HG03045 (cell line): Measurements from ENCODE around the gene RAB3B.
"Not testable (repeated sequence)": the region's sequence is repeated elsewhere in the genome, so short reads cannot be mapped to it uniquely, and the experiment has no call there.

ENCODE experiments used
- ATAC-seq: cut with Tn5 transposase; IDR thresholded peaks from one replicate; pipeline ENCODE4 v1.9.1; 2021; ENCODE audit warnings: mild to moderate bottlenecking, moderate library complexity; ENCODE audit not compliant: unreplicated experiment

RAB3B gene

GRCh38 chr1:51989582-51990477 is 670 bp downstream of the RAB3B start:
- no peak for ATAC-seq

- no peak for ATAC-seq
These were observed 2.2 kb downstream of the RAB3B start for GRCh38 chr1:51988254-51988653.

DNA sequence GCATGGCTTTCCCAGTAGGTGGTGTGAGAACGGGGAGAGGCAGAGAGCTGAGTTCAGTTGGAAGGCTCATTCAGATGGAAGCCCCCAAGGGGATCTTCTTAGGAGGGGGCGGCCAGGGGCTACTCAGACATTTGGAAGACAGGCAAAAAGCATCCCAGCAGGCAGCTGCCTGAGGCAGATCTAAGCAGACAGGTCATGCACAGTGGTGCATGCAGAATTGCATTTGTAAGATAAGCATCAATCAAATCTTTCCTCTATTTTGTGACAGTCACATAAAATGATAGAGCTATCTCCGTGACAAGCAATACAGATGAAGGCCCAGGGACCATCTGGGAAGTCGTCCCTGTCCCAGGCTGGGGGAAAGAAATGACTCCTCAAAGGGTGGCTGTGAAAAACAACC is 3.8 kb downstream of the RAB3B start:
- no peak for ATAC-seq

GRCh38 chr1:51982161-51982560 is 8.3 kb downstream of the RAB3B start:
- no peak for ATAC-seq

GRCh38 chr1:51981555-51981954 is 8.9 kb downstream of the RAB3B start:
- ATAC-seq = no peak

GRCh38 chr1:51978099-51978498 is 12.4 kb downstream of the RAB3B start:
- ATAC-seq = no peak

DNA sequence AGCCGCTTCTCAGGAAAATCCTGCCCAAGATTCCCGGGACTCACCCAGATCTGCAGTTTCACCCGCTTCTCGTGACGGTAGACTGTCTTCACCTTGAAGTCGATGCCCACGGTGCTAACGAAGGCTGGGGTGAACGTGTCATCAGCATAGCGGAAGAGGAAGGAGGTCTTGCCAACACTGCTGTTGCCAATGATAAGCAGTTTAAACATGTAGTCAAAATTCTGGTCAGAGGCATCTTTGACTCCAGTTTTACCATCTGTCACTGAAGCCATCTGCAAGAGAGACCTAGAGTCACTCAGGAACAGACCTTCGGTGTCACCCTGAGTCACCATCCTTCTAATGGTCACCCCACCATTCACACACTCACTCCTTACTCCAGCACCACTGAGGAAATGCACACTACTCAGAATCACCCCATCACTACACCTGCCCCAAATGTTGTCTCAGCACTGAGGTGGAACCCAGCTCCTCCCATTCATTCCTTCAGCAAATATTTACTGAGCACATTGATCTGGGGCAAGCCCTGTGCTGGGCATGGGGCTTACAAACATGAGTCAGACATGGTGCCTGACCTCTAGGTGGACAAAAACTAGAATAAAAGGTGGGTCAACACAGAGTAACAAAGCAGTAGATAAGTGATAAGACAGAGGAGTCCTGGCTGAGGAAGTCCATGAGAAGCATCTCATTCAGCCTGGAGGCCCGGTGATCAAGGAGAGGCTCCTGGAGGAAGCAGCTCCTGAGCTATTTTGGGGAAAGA is 13.5 kb downstream of the RAB3B start:
- ATAC-seq = no peak

GRCh38 chr1:51973587-51974474 is 16.7 kb downstream of the RAB3B start:
- no peak for ATAC-seq

DNA sequence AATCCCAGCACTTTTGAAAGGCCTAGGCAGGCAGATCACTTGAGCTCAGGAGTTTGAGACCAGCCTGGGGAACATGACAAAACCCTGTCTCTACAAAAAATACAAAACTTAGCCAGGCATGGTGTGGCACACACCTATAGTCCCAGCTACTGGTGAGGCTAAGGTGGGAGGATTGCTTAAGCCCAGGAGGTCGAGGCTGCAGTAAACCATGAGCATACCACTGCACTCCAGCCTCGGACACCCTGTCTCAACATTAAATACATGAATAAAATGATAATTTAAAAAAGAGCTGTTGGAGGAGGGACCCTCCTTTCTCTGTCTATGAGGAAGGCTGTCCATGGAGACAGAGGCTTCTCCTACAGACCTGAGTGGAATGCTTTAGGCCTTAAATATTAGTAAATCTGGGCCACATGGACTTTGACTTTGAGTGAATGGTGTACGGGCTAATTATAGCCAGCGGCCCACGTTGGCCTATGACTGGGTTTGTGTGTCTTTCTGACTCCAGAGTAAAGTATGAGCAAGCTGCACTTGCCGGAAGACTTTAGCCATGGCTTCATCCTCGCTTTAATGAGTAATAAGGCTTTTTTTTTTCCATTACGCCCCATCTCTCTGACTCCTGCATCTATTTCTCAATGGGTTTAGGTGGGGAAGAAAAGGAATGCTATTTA is 21.3 kb downstream of the RAB3B start:
- no peak for ATAC-seq

GRCh38 chr1:51968632-51969031 is 21.9 kb downstream of the RAB3B start:
- ATAC-seq = no peak

DNA sequence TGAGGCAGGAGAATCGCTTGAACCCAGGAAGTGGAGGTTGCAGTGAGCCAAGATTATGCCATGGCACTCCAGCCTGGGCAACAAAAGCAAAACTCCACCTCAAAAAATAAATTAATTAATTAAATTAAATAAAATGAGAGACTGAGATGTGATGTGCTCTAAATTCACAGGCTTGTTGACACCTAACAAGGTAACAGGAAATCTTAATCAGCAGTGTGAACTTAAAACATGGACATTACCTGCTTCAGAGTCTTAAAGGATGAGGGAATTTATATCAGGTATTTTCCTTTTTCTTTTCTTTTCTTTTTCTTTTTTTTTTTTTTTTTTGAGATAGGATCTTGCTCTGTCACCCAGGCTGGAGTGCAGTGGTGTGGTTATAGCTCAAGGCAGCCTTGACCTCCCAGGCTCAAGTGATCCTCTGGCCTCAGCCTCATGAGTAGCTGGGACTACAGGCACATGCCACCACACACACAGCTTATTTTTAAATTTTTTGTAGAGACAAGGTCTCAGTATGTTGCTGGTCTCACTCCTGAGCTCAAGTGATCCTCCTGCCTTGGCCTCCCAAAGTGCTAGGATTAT is 23.2 kb downstream of the RAB3B start:
- not testable (repeated sequence) for ATAC-seq

DNA sequence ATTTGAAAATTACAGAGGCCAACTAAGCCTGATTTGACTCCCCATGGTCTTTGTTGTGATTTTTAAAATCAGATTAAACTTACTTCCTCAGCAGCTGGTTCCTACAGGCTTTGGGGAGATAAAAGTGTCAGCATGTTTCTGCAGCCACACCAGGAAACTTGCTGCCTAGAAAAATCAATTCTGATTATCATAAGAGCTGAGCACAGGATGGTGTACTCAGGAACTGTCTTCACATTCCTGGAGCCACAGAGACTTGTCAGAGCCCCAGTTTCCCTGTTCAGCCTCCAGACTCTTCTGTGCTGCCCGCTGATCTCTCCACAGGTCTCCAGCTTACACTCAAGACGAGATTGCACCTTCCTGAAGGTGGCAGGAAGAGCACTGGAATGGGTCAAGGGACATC is 23.9 kb downstream of the RAB3B start:
- no peak for ATAC-seq

- ATAC-seq = no peak
These were observed 26.2 kb downstream of the RAB3B start for GRCh38 chr1:51964309-51964696.

DNA sequence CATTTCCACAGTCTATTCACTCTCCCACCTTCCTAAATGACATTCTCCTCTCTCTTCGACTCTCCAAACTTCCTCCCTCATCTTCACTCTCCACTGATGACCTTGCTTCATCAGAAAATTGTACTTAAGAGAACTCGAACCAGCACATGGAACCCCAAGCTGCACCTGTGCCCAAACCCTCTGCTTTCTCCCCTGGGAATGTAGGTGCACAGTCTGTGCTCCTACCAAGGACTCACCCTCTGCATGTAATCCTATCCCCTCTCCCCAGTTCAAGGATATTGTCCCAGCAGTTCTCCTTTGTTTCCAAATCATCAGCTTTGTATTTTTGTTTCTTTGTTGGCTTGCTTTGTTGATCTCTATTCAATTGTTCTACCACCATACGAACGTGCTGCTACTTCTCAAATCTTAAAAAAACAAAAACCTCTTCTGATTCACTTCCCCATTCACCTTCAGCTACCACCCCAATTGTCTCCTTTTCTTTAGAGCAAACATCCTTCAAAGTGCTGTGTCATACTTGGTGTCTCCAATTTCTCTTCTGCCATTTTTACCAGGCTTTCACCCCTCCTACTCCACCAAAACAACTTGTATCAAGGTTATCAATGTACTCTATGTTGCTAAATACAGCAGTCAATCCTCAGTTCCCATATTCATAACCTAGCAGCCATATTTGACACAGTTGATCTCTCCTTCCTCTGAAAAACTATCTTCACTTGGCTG is 26.8 kb downstream of the RAB3B start:
- ATAC-seq = no peak

DNA sequence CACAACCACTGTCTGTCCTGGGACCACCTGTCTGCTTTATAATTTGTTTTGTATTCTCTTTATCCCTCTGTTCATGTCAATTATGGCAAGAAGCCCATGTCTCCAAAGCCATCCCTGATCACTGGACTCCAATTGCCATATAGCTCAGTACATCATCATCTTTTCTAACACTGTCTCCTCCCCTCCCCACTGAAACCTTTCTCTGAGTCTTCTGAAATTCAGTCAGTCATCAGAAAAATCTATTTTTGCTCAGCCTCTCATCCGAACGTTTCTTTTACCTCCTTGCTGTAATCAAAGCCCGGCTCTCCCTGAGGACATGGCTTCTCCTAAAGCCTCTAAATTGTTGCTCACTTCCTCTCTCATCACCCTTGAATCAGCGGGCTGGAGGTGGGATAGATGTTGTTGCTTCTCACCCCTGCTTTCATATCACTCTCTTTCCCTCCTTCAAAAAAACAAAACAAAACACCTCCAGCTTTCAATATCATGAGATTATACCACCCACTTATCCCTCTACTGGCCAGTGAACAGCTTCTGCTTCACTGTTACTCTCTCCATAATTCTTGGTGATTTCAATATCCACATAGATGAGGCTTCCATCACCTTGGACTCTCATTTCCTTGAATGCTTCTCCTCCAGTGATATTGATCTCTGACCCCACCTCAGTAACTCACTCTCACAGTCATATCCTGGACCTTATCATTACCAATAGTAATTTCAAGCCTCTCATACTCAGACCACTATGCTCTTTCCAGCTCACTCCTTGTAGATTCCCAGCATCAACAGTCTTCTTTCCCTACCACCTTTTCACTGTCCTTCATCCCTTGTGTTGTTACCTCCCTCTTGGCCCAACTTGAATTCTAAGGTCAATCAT is 27.8 kb downstream of the RAB3B start:
- ATAC-seq = no peak

DNA sequence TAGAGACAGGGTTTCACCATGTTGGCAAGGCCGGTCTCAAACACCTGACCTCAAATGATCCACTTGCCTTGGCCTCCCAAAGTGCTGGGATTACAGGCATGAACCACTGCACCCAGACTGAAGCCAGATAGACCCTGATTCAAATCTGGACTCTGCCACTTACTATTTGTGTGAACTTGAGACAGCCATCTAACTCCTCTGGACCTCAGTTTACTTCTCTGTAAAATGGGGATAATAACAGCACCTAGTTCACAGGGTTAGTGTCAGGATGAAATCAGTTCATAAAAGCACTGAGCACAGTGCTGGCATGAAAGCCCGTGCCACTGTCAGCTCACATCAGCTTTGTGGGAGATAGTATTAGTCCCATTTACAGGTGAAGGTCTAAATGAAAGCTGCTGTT is 28.5 kb downstream of the RAB3B start:
- ATAC-seq = no peak

DNA sequence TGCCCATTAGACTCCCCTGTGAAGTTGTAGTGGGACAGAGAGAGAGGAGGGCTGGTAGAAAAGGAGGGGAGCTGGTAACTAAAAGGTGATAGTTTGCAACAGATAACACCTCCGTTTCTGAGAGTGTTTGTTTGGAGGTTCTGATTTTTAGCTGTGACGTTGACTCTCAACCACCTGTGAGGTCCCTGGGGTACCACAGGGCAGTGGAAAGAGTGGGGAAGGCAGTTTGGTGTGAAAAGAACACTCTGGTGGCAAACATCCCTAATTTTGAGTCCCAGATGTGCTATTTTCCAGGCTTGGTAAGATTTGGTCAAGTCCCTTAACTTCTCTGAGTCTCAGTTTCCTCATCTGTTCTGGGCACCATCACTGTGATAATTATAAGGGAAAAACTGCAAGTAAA is 29.3 kb downstream of the RAB3B start:
- no peak for ATAC-seq

DNA sequence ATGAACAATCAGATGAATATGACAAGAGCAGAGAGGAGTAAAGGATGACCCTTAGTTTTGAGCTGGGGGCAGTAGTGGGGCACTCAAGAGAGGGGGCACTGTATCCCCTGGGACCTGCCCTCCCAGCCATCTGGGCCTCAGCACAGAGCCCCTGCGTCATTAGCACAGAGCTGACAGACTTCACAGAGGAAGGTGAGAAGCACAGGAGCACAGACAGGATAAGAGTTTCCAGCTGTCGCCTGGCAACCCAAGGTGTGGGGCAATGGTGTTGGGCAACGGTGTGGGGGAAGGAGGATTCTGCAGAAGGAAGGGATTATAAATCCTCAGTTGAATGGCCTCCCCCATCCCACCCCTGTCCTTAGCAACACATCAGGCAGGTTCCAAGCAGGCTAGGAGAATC is 30.2 kb downstream of the RAB3B start:
- no peak for ATAC-seq

DNA sequence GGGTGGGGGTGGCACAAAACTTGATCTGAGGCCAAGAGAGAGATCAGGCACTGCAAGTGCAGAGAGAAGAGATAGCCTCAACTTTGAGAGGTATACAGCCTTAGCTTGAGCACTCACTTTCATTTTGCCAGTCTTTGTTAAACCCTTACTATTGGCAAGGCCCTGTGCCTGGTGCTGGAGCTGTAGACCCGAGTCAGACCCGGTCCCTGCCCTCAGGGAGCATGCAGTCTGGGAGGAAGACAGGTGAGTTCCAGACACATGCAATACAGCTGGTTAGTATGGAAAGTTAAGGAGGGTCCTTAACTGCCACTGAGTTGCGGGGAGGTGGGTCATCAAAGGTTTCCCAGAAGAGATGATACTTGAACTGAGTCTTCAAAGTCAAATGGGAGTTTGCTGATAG is 31.7 kb downstream of the RAB3B start:
- ATAC-seq = no peak
